H1 (cell line): ENCODE results near the gene CEP126.

Experiments
- CBX5 ChIP-seq: fragments of 300-800, 300-1000 bp; sonication (generic); IDR thresholded peaks from 2 replicates; pipeline ENCODE4 v1.7.1; 2016; ENCODE audit warnings: antibody characterized with exemption, low read length, low read depth
- CEBPB ChIP-seq: IDR thresholded peaks from 2 replicates; pipeline ENCODE4 v1.6.1; 2012; ENCODE audit warnings: low read depth, low read length
- CTCF ChIP-seq, 3 experiments: IDR thresholded peaks; 1 replicate in 2 of 3; 2 replicates in 1 of 3; pipeline versions ENCODE4 v1.5.1 to v1.6.1; 2011; ENCODE audit warnings: low read length in 3 of 3, mild to moderate bottlenecking in 3 of 3, inconsistent platforms in 2 of 3, low read depth in 1 of 3, moderate library complexity in 1 of 3; ENCODE audit not compliant: insufficient read depth in 1 of 3; ENCODE audit errors: control extremely low read depth in 1 of 3

- no peak for TF ChIP-seq CEBPB
- TF ChIP-seq CBX5: no peak
- no peak for TF ChIP-seq CTCF (IDR thresholded peaks at IDR 0.05; ENCODE audit: control extremely low read depth in 1 of 3, insufficient read depth in 1 of 3, low read depth in 1 of 3, low read length in 3 of 3)
Observed at GRCh38 chr11:102010776-102011494, 96.1 kb downstream of the CEP126 start.
